ENCODE measurements around the gene TAGLN.

DNA sequence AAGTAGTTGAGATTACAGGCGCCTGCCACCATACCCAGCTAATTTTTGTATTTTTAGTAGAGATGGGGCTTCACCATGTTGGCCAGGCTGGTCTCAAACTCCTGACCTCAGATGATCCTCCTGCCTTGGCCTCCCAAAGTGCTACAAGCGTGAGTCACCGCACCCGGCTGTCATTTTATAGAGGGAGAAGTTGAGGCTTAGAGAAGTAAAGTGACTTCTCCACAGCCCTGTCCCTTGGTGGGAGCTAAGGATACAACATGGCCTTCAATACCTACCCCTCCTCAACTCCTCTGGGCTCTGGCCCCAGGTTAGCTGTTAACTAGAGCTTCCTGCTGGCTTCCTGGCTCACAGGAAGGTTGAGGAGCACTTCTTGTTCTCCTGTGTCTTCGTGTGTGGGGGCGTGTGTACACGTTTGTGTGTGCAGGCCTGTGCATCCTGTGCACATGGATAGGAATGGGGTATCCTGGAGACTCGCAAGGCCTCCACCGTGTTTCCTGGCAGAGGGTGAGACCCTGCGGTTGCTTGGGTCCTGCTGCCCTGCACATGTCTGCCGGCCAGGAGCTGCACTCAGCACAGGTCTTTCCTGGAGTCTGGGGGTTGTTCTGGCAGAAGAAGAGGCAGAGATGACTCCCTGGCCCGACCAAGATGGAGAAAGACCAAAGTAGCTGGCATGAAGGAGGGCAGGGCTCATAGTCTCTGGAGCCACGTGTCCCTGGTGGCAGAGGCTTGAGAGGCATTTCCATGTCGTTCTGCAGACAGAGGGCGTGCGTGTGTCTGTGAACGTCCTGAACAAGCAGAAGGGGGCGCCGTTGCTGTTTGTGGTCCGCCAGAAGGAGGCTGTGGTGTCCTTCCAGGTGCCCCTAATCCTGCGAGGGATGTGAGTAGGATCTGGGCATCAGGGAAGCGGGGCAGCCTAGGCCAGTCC, 18.2 kb upstream of the TAGLN start:
- TF ChIP-seq, protein P1, sequence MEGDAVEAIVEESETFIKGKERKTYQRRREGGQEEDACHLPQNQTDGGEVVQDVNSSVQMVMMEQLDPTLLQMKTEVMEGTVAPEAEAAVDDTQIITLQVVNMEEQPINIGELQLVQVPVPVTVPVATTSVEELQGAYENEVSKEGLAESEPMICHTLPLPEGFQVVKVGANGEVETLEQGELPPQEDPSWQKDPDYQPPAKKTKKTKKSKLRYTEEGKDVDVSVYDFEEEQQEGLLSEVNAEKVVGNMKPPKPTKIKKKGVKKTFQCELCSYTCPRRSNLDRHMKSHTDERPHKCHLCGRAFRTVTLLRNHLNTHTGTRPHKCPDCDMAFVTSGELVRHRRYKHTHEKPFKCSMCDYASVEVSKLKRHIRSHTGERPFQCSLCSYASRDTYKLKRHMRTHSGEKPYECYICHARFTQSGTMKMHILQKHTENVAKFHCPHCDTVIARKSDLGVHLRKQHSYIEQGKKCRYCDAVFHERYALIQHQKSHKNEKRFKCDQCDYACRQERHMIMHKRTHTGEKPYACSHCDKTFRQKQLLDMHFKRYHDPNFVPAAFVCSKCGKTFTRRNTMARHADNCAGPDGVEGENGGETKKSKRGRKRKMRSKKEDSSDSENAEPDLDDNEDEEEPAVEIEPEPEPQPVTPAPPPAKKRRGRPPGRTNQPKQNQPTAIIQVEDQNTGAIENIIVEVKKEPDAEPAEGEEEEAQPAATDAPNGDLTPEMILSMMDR (conservative IDR thresholded peaks at IDR 0.05; ENCODE audit: low read length): peak; percentile 78
- no peak for TF ChIP-seq EZH2phosphoT487 (IDR thresholded peaks at IDR 0.05; ENCODE audit: borderline replicate concordance)
